ENCODE measurements around the gene RAPGEF2.

RAPGEF2 gene

GRCh38 chr4:159382856-159383561 is 280.1 kb downstream of the RAPGEF2 start:
- Histone ChIP-seq H3K27me3 (ENCODE audit: insufficient read depth, low read length) (no peaks in the 10 kb centered on the region), H3K4me3 (ENCODE audit: low read depth, low read length) (no peak overlapping the region), H3K4me1 (ENCODE audit: control insufficient read depth, insufficient read depth, low read length, unreplicated experiment) (peaks cover 6% of the 10 kb centered on the region), H2AFZ (ENCODE audit: low read length, unreplicated experiment) (peak overlapping the region; percentile 63), H3K79me2 (ENCODE audit: control insufficient read depth, insufficient read depth, low read length, unreplicated experiment) (no peaks in the 10 kb centered on the region), H3K36me3 (ENCODE audit: insufficient read depth, low read length) (no peaks in the 10 kb centered on the region), H3K27ac (ENCODE audit: low read depth, low read length) (no peak overlapping the region)

- no peak overlapping the region for H3K27ac ChIP-seq (ENCODE audit: low read depth, low read length)
- H3K36me3 ChIP-seq (ENCODE audit: insufficient read depth, low read length): no peaks in the 10 kb centered on the region
- H3K4me3 ChIP-seq (ENCODE audit: low read depth, low read length): no peak overlapping the region
- no peaks in the 10 kb centered on the region for H3K27me3 ChIP-seq (ENCODE audit: insufficient read depth, low read length)
- H3K79me2 ChIP-seq (ENCODE audit: control insufficient read depth, insufficient read depth, low read length, unreplicated experiment): no peaks in the 10 kb centered on the region
- no peak overlapping the region for H2AFZ ChIP-seq (ENCODE audit: low read length, unreplicated experiment)
- H3K4me1 ChIP-seq (ENCODE audit: control insufficient read depth, insufficient read depth, low read length, unreplicated experiment): peaks cover 6% of the 10 kb centered on the region
Measured at GRCh38 chr4:159383562-159383931, 280.7 kb downstream of the RAPGEF2 start.

GRCh38 chr4:159384017-159384416 is 281.1 kb downstream of the RAPGEF2 start:
- Histone ChIP-seq H3K27ac (ENCODE audit: low read depth, low read length) (no peak overlapping the region), H3K27me3 (ENCODE audit: insufficient read depth, low read length) (no peaks in the 10 kb centered on the region), H3K4me3 (ENCODE audit: low read depth, low read length) (no peak overlapping the region)

GRCh38 chr4:159384632-159385031 is 281.8 kb downstream of the RAPGEF2 start:
- H3K27ac ChIP-seq (ENCODE audit: low read depth, low read length): no peak overlapping the region
- no peaks in the 10 kb centered on the region for H3K27me3 ChIP-seq (ENCODE audit: insufficient read depth, low read length)
- no peak overlapping the region for H3K4me3 ChIP-seq (ENCODE audit: low read depth, low read length)
- H3K79me2 ChIP-seq (ENCODE audit: control insufficient read depth, insufficient read depth, low read length, unreplicated experiment): no peaks in the 10 kb centered on the region
- no peak overlapping the region for H2AFZ ChIP-seq (ENCODE audit: low read length, unreplicated experiment)
- H3K36me3 ChIP-seq (ENCODE audit: insufficient read depth, low read length): no peaks in the 10 kb centered on the region
- peaks cover 6% of the 10 kb centered on the region for H3K4me1 ChIP-seq (ENCODE audit: control insufficient read depth, insufficient read depth, low read length, unreplicated experiment)

More at GRCh38 chr4:159384017-159384416, 281.1 kb downstream of the RAPGEF2 start:
- H2AFZ ChIP-seq (ENCODE audit: low read length, unreplicated experiment): no peak overlapping the region
- H3K79me2 ChIP-seq (ENCODE audit: control insufficient read depth, insufficient read depth, low read length, unreplicated experiment): no peaks in the 10 kb centered on the region
- no peaks in the 10 kb centered on the region for H3K36me3 ChIP-seq (ENCODE audit: insufficient read depth, low read length)
- peaks cover 6% of the 10 kb centered on the region for H3K4me1 ChIP-seq (ENCODE audit: control insufficient read depth, insufficient read depth, low read length, unreplicated experiment)

- Histone ChIP-seq H3K27ac (ENCODE audit: low read depth, low read length) (no peak overlapping the region), H3K79me2 (ENCODE audit: control insufficient read depth, insufficient read depth, low read length, unreplicated experiment) (no peaks in the 10 kb centered on the region), H2AFZ (ENCODE audit: low read length, unreplicated experiment) (no peak overlapping the region), H3K4me1 (ENCODE audit: control insufficient read depth, insufficient read depth, low read length, unreplicated experiment) (peaks cover 14% of the 10 kb centered on the region), H3K27me3 (ENCODE audit: insufficient read depth, low read length) (no peaks in the 10 kb centered on the region), H3K36me3 (ENCODE audit: insufficient read depth, low read length) (no peaks in the 10 kb centered on the region), H3K4me3 (ENCODE audit: low read depth, low read length) (no peak overlapping the region)
Measured at GRCh38 chr4:159386620-159387019, 283.7 kb downstream of the RAPGEF2 start.

- Histone ChIP-seq H3K4me1 (ENCODE audit: control insufficient read depth, insufficient read depth, low read length, unreplicated experiment) (peaks cover 10% of the 10 kb centered on the region), H3K4me3 (ENCODE audit: low read depth, low read length) (no peak overlapping the region), H3K27ac (ENCODE audit: low read depth, low read length) (no peak overlapping the region), H2AFZ (ENCODE audit: low read length, unreplicated experiment) (no peak overlapping the region), H3K79me2 (ENCODE audit: control insufficient read depth, insufficient read depth, low read length, unreplicated experiment) (no peaks in the 10 kb centered on the region), H3K36me3 (ENCODE audit: insufficient read depth, low read length) (no peaks in the 10 kb centered on the region), H3K27me3 (ENCODE audit: insufficient read depth, low read length) (no peaks in the 10 kb centered on the region)
Measured at GRCh38 chr4:159389756-159390155, 286.9 kb downstream of the RAPGEF2 start.

- no peaks in the 10 kb centered on the region for H3K27me3 ChIP-seq (ENCODE audit: insufficient read depth, low read length)
- H3K4me3 ChIP-seq (ENCODE audit: low read depth, low read length): no peak overlapping the region
- peaks cover 10% of the 10 kb centered on the region for H3K4me1 ChIP-seq (ENCODE audit: control insufficient read depth, insufficient read depth, low read length, unreplicated experiment)
- H3K27ac ChIP-seq (ENCODE audit: low read depth, low read length): peak overlapping the region; percentile 2; the same call in 1 of the 2 replicates
- H3K79me2 ChIP-seq (ENCODE audit: control insufficient read depth, insufficient read depth, low read length, unreplicated experiment): no peaks in the 10 kb centered on the region
- H2AFZ ChIP-seq (ENCODE audit: low read length, unreplicated experiment): no peak overlapping the region
- H3K36me3 ChIP-seq (ENCODE audit: insufficient read depth, low read length): no peaks in the 10 kb centered on the region
Measured at GRCh38 chr4:159390648-159391047, 287.8 kb downstream of the RAPGEF2 start.

- Histone ChIP-seq H3K4me1 (ENCODE audit: control insufficient read depth, insufficient read depth, low read length, unreplicated experiment) (peaks cover 22% of the 10 kb centered on the region), H2AFZ (ENCODE audit: low read length, unreplicated experiment) (no peak overlapping the region), H3K27ac (ENCODE audit: low read depth, low read length) (no peak overlapping the region), H3K36me3 (ENCODE audit: insufficient read depth, low read length) (no peaks in the 10 kb centered on the region), H3K27me3 (ENCODE audit: insufficient read depth, low read length) (no peaks in the 10 kb centered on the region), H3K79me2 (ENCODE audit: control insufficient read depth, insufficient read depth, low read length, unreplicated experiment) (no peaks in the 10 kb centered on the region), H3K4me3 (ENCODE audit: low read depth, low read length) (no peak overlapping the region)
Measured at GRCh38 chr4:159395693-159396092, 292.8 kb downstream of the RAPGEF2 start.

- H2AFZ ChIP-seq (ENCODE audit: low read length, unreplicated experiment): no peak overlapping the region
- H3K4me1 ChIP-seq (ENCODE audit: control insufficient read depth, insufficient read depth, low read length, unreplicated experiment): peaks cover 22% of the 10 kb centered on the region
- H3K79me2 ChIP-seq (ENCODE audit: control insufficient read depth, insufficient read depth, low read length, unreplicated experiment): no peaks in the 10 kb centered on the region
- no peak overlapping the region for H3K27ac ChIP-seq (ENCODE audit: low read depth, low read length)
- H3K36me3 ChIP-seq (ENCODE audit: insufficient read depth, low read length): no peaks in the 10 kb centered on the region
- no peaks in the 10 kb centered on the region for H3K27me3 ChIP-seq (ENCODE audit: insufficient read depth, low read length)
- no peak overlapping the region for H3K4me3 ChIP-seq (ENCODE audit: low read depth, low read length)
Measured at GRCh38 chr4:159396151-159396550, 293.3 kb downstream of the RAPGEF2 start.

GRCh38 chr4:159398236-159398638 is 295.4 kb downstream of the RAPGEF2 start:
- Histone ChIP-seq H3K27ac (ENCODE audit: low read depth, low read length) (peak overlapping the region; percentile 25; the same call in 1 of the 2 replicates), H3K36me3 (ENCODE audit: insufficient read depth, low read length) (no peaks in the 10 kb centered on the region), H2AFZ (ENCODE audit: low read length, unreplicated experiment) (peak overlapping the region; percentile 57), H3K4me1 (ENCODE audit: control insufficient read depth, insufficient read depth, low read length, unreplicated experiment) (peaks cover 30% of the 10 kb centered on the region), H3K27me3 (ENCODE audit: insufficient read depth, low read length) (no peaks in the 10 kb centered on the region), H3K4me3 (ENCODE audit: low read depth, low read length) (no peak overlapping the region), H3K79me2 (ENCODE audit: control insufficient read depth, insufficient read depth, low read length, unreplicated experiment) (no peaks in the 10 kb centered on the region)

GRCh38 chr4:159400558-159401225 is 297.8 kb downstream of the RAPGEF2 start:
- Histone ChIP-seq H3K27me3 (ENCODE audit: insufficient read depth, low read length) (no peaks in the 10 kb centered on the region), H2AFZ (ENCODE audit: low read length, unreplicated experiment) (no peak overlapping the region), H3K4me1 (ENCODE audit: control insufficient read depth, insufficient read depth, low read length, unreplicated experiment) (peaks cover 30% of the 10 kb centered on the region), H3K27ac (ENCODE audit: low read depth, low read length) (no peak overlapping the region; the same call in 1 of the 2 replicates), H3K4me3 (ENCODE audit: low read depth, low read length) (no peak overlapping the region), H3K36me3 (ENCODE audit: insufficient read depth, low read length) (no peaks in the 10 kb centered on the region), H3K79me2 (ENCODE audit: control insufficient read depth, insufficient read depth, low read length, unreplicated experiment) (no peaks in the 10 kb centered on the region)

All from ACC112 (cell line).